GM12878 (cell line): ENCODE measurements around the gene FAM124B.

Experiments
- EZH2 ChIP-seq: IDR thresholded peaks from 2 replicates; pipeline ENCODE4 v1.6.1; 2012; ENCODE audit warnings: low read depth, mild to moderate bottlenecking, control low read depth, inconsistent platforms, low read length, borderline replicate concordance; ENCODE audit not compliant: control insufficient read depth
- HDGF ChIP-seq: fragments of 450-650 bp; IDR thresholded peaks from 2 replicates; pipeline ENCODE4 v1.6.1; 2016; ENCODE audit warnings: antibody characterized with exemption
- POLR2A ChIP-seq: IDR thresholded peaks from 2 replicates; pipeline ENCODE4 v1.6.1; 2011; ENCODE audit warnings: low read depth, mild to moderate bottlenecking, low read length
- REST ChIP-seq: IDR thresholded peaks from 2 replicates; pipeline ENCODE4 v1.6.1; 2012; ENCODE audit warnings: mild to moderate bottlenecking, low read depth, low read length

GRCh38 chr2:224398289-224398688 is 3.6 kb downstream of the FAM124B start:
- TF ChIP-seq HDGF (no peak), EZH2 (no peak), POLR2A (no peak), REST (no peak)
